GM15510 (cell line): ENCODE data around the gene HARBI1.

Source experiments
- POLR2A ChIP-seq: IDR thresholded peaks from 3 replicates; pipeline ENCODE4 v1.6.1; 2011; ENCODE audit warnings: borderline replicate concordance; ENCODE audit not compliant: insufficient read length; ENCODE audit errors: extremely low read depth

HARBI1 gene

DNA sequence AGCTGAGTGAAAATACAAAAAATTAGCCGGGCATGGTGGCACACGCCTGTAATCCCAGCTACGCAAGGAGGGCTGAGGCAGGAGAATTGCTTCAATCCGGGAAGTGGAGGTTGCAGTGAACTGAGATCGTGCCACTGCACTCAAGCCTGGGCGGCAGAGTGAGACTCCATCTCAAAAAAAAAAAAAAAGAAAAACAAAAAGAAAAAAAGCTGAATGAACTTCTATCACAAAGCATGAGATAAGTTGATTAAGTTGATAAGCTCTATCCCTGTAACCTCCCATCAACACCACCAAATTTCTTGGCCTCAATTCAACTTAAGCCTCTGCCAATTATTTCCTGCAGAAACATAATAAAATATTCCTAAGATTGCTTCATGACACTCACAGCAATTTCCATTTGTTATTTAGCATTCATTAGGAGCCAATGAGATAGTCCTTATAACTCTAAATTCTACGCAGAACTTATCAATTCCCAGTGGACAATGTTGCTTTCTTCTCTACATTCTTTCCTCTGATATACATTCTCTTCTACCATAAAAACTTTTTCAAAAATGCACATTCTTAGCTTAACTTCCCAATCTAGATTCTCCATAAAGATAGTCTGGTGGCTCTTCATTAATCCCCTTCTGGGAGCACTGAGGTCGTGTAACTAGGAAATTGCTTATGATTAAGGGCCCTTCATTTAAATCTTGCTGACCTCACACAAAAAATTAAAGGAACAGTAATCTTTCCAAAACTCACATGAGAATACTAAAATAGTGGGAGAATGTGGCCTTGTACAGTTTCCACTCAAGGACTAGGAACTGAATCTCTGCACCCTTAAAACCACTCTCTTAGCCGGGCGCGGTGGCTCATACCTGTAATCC is 26.1 kb downstream of the HARBI1 start:
- no peak for TF ChIP-seq POLR2A

DNA sequence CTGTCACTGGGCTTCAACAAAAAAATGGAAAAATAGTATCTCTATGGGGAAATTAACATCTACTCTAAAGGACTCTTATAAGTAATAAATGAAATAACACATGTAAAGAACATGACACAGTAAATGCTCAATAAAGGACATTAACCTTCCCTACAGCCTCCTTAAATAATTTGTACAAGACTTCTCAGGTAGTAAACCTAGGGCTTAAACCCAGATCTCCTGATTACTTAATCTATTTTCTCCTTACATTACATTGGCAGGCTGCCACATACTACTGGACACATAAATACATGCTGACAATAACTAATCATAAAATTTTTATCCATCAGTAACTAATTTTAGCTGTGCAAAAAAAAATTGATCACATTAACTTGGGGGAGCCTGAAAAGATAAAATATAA is 28.1 kb downstream of the HARBI1 start:
- no peak for TF ChIP-seq POLR2A

DNA sequence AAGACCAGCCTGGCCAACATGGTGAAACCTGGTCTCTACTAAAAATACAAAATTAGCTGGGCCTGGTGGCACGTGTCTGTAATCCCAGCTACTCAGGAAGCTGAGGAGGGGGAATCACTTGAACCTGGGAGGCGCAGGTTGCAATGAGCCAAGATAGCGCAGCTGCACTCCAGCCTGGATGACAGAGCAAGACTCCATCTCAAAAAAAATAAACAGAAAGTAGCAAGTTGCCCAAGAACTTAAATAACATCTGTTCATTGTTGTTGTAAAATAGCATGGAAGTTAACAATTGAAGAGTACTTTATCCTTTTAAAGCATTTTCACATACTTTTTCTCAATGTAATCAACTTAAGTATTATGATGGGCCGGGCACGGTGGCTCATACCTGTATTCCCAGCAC is 28.9 kb downstream of the HARBI1 start:
- TF ChIP-seq POLR2A: no peak

DNA sequence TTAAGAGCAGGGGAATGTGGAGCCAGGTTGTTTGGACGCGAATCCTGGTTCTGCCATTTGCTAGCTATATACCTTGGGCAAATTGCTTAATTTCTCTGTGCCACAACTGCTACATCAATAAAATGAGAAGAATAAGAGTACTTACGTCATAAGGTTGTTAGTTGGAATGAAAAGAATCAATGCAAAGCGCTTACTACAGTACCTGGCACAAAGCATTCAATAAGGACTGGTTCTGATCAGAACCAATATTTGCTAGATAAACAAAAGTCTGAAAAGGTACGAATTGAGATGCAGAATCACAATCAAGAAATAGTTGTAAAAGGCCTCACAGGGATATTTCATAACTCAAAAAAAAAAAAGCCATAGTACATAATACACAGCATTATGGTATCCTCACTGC is 34.4 kb downstream of the HARBI1 start:
- no peak for TF ChIP-seq POLR2A

DNA sequence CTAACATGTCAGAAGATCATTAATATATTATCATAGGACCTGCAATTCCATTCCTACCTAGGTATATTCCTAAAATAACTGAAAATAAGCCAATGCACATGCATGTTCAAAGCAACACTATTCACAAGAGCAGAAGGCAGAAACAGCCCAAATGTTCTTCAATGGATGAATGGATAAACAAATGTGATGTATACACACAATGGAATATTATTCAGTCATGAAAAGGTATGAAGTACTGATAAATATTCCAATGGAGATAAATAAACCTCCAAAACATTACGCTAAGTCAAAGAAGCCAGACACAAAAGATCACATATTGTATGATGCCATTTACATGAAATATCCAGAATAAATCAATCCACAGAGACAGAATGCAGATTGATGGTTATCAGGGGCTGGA is 40.0 kb downstream of the HARBI1 start:
- no peak for TF ChIP-seq POLR2A

DNA sequence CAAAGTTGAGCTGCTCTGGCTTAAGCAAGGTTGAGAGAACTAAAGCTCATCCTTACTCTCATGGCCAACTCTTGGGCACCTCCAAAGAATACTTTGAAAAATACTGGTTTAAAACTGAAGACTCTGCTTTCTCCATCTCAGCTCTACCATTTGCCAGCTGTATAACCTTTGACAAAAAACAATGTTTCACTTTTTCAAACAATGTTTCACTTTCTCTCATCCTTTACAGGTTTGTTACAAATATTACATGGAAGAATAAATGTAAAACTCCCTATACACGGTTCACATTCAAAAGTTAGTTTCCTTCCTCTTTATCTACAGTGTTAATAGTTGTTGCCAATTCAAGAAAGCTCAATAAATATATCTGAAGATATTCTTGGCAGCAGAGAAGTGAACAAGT is 42.4 kb downstream of the HARBI1 start:
- TF ChIP-seq POLR2A: no peak

DNA sequence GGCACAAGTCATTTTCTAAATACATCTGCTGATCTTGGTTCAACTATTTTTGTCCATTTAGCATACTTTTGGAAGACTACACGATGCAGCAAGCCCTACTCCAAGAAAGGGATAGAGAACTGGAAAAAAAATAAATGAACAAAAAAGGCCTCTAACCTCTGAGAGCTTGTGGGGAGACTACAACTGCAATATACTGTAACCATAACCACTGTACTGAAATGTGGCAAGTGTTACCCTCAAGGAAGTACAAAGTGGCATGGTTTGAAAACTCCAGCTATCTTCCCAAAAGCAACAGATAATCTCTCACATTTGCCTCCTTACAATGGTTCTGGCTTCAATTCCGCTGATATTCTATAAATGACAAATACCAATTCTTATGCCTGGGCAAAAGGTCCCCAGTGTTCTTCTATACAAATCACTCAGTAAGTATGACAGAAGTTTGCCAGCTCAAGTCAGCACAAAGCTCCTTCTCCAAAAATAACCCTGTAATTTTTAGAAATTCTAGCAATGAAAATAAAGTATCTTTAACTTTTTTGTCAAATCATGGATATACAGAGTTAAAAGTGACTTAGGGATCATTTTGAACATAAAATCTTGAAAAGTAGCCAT is 46.1 kb downstream of the HARBI1 start:
- TF ChIP-seq POLR2A: no peak

DNA sequence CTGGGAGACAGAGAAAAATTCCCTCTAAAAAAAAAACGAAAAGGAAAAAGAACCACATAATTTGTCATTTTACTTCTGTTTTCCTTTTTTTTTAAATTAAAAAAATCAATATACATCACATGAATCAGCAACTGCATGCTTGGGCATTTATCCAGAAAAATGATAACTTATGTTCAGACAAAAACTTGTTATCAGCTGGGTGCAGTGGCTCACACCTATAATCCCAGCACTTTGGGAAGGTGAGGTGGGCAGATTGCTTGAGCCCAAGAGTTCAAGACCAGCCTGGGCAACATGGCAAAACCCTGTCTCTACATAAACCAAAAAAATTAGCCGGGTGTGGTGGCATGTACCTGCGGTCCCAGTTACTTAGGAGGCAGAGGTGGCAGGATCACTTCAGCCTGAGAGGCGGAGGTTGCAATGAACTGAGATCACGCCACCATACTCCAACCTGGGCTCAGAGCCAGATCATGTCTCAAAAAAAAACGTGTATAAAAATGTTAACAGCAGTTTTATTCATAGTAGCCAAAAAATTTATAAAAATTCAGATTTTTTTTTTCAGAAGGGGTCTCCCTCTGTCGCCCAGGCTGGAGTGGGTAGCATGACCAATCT is 51.7 kb downstream of the HARBI1 start:
- no peak for TF ChIP-seq POLR2A

DNA sequence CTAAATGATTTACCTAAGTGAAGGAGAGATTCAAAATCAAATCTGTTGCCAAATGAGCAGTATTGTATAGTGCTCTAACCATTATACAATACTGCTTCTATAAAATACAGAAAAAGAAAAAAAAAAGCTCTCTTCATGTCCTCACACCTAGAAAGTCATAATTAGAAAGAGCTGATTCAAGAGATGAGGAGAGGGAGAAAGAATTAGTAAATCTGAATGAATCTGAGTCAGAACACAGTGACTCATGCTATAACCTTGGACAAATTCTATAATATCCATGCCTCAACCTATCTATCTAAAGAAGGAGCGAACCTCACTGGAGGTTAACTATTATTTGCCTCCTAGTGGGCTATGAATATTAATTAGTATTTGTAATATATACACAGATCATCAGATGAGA is 52.6 kb downstream of the HARBI1 start:
- no peak for TF ChIP-seq POLR2A

DNA sequence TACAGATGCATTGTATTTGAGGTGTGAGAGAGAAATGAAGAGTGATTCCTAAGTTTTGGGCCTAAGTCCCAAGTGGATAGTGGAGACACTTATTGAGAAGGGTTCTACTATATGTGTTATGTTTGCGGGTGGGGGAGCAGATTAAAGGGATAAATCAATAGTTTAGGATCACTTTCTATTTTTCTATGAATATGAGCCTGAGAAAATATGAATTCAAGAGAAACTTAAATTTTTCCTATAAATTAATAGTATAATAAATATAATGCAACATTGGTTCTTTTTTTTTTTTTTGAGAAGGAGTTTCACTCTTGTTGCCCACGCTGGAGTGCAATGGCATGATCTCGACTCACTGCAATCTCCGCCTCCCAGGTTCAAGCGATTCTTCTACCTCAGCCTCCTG is 54.5 kb downstream of the HARBI1 start:
- no peak for TF ChIP-seq POLR2A

DNA sequence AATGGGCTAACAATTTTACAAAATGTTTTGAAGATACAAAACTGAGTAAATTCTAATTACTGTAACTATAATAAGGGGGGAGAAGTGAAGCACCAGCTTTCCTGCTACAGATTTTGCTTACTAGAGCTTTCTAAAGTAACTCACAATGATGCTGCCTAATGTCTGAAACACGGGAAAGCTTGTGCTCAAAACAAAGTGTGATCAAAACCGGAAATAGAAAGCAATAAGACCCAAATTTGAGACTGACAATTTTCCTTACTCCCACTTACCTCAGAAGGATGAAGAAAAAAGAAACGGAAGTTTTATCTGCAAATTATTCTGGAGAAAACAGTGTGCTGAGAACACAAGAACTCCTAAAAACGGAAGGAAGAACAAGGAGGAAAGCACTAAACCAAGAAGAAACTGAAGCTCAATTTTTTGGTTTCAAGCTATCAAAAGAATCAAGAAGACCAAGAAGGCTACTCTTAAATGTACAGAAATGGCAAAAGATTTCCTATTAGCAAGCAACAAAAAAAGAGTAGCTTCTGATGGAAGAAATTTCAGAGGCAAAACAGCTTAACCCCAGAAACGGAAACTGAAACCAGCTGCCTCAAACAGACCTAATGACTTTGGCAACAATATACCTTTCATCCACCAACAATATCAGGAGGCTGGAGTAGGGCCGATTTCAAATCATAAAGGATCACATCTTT is 56.6 kb downstream of the HARBI1 start:
- no peak for TF ChIP-seq POLR2A

DNA sequence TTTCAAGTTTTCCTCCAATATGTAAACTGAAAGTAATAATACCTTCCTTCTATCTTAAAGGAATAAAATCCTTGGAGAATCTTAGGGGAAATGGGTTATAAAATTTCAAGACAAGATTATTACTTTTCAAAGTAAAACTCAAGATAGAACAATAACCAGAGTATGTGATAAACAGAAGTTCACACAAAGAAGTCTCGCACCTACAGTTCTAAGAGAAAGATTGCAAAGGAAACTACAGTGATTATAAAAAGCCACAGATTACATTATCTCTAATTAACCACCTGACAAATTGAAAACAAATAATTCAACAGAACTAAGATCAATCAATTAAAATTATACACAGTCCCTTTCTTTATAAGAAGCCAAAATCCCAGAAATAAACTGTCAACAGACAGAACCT is 57.2 kb downstream of the HARBI1 start:
- no peak for TF ChIP-seq POLR2A

DNA sequence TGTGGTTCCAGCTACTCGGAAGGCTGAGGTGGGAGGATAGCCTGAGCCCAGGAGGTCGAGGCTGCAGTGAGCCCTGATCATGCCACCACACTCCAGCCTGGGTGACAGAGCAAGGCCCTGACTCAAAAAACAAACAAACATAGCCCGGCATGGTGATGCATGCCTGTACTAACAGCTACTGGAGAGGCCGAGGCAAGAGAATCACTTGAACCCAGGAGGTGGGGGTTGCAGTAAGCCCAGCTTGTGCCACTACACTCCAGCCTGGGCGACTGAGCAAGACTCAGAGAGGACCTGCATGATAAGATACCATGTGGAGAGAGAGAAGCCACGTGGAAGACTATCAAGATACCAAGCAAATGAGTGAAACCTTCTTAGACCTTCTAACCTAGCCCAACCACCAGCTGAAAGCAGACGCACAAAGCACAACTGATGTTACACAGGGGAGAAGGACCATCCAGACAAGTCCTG is 59.3 kb downstream of the HARBI1 start:
- no peak for TF ChIP-seq POLR2A

DNA sequence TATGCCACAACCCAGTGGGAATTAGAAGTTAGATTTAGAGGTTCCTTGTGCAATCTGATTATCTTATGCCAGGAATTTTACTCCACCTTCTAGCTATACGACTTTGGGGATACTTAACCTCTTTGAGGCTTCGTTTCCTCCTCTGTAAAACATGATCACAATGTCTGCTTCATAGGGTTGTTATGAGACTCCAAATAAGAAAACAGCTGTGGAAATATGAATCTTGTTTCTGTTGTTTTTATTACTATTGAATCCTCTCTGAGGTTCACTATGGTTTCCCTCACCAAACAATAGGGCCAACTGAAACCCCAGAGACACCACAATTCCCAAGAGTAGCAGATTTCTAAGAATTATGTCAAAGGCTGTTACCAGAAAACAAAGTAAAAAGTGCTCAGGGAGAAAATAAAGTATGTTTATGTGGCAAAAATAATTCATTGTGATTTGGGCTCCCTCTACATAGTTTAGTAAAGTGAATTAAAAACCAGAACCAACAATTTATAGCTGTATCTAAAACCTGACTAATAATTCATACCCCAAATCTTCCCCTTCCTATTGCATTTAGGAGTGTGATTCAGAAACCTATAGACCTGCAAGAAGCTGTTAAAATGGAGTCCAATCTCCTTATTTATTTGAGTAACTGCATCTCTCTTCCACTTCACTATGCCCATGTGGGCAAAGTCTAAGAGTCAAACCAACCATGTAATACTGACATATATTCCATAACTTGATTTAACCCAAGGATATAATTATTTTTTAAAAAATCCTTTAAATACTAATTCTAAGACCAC is 61.6 kb downstream of the HARBI1 start:
- TF ChIP-seq POLR2A: no peak
